Suprapubic skin (tissue), 3 donors: ENCODE results near the gene PPP1R26.

ENCODE experiments used
- CTCF ChIP-seq, 2 donors: fragments of 200-600 bp in 1 of 2; fragments of 450-650 bp in 1 of 2; sonication (generic) in 1 of 2; IDR thresholded peaks; one replicate each; pipeline ENCODE4 v1.5.1; 2016 to 2019; ENCODE audit warnings: antibody characterized with exemption in 2 of 2, mild to moderate bottlenecking in 1 of 2, moderate library complexity in 1 of 2
- POLR2A ChIP-seq, 2 donors: fragments of 450-650 bp; IDR thresholded peaks; one replicate each; pipeline ENCODE4 v1.6.1; 2017; ENCODE audit warnings: antibody characterized with exemption in 2 of 2, mild to moderate bottlenecking in 2 of 2, moderate library complexity in 2 of 2

GRCh38 chr9:135442075-135442474 lies 37.5 kb upstream of the PPP1R26 start:
- TF ChIP-seq CTCF (IDR thresholded peaks at IDR 0.05) (no peak), POLR2A (IDR thresholded peaks at IDR 0.05) (no peak)
